ENCODE results near the gene IGLL5. TPM values are rescaled to one million over a fixed set of nuclear protein-coding genes. Genes with fewer than 3 reads are reported as not detected.

Gene IGLL5
- total RNA-seq, 1 experiment from 2014 or later: not detected

DNA sequence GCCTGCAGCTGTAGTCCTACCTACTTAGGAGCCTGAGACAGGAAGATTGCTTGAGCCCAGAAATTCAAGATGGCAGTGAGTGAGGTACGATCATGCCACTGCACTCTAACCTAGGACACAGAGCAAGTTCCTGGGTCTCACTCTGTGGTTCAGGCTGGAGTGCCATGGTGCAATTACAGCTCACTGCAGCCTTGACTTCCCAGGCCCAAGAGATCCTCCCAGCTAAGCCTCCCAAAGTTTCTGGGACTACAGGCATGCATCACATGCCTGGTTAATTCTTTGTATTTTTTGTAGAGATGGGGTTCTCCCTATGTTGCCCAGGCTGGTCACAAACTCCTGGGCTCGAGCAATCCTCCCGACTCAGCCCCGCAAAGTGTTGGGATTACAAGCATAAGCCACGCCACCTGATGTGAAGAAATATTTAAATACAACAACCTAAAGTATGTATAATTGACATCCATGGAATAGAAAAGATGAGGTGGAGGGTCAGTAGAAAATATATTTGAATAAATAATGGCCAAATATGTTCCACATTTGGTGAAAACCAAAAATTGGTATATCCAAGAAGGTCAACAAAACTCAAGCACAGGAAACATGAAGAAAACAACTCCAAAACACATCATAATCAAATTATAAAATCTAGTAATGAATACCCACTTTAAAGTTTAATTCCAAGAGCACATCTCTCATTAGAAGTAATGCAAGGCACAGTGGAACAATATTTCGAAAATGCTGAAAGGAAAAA lies 47.9 kb upstream of the IGLL5 start:
- DNase-seq (no peak), ATAC-seq (no peak)
- TF ChIP-seq EZH2phosphoT487 (IDR thresholded peaks at IDR 0.05; ENCODE audit: borderline replicate concordance, low read length): no peak
- TF ChIP-seq, protein P1, sequence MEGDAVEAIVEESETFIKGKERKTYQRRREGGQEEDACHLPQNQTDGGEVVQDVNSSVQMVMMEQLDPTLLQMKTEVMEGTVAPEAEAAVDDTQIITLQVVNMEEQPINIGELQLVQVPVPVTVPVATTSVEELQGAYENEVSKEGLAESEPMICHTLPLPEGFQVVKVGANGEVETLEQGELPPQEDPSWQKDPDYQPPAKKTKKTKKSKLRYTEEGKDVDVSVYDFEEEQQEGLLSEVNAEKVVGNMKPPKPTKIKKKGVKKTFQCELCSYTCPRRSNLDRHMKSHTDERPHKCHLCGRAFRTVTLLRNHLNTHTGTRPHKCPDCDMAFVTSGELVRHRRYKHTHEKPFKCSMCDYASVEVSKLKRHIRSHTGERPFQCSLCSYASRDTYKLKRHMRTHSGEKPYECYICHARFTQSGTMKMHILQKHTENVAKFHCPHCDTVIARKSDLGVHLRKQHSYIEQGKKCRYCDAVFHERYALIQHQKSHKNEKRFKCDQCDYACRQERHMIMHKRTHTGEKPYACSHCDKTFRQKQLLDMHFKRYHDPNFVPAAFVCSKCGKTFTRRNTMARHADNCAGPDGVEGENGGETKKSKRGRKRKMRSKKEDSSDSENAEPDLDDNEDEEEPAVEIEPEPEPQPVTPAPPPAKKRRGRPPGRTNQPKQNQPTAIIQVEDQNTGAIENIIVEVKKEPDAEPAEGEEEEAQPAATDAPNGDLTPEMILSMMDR (conservative IDR thresholded peaks at IDR 0.05; ENCODE audit: low read depth, low read length): no peak
- no peak for TF ChIP-seq EZH2 (IDR thresholded peaks at IDR 0.05; ENCODE audit: low read length, unreplicated experiment)
- Histone ChIP-seq H3K4me3 (ENCODE audit: low read length) (no peak overlapping the region), H3K36me3 (ENCODE audit: low read depth, low read length) (no peaks in the 10 kb centered on the region), H3K9ac (ENCODE audit: low read length) (no peak overlapping the region), H2AFZ (ENCODE audit: low read length) (no peak overlapping the region), H3K27me3 (ENCODE audit: low read length) (peaks cover 57% of the 10 kb centered on the region), H3K27ac (ENCODE audit: low read length) (no peak overlapping the region), H3K4me1 (ENCODE audit: insufficient read depth, low read length) (no peaks in the 10 kb centered on the region), H3K9me3 (ENCODE audit: low read length) (no peaks in the 10 kb centered on the region), H3K9me2 (replicated peaks; ENCODE audit: low read length) (no peaks in the 10 kb centered on the region), H3F3A (ENCODE audit: low read length, unreplicated experiment) (no peaks in the 10 kb centered on the region), H4K20me1 (ENCODE audit: low read length) (no peaks in the 10 kb centered on the region), H3K79me2 (ENCODE audit: low read length) (no peaks in the 10 kb centered on the region), H3K4me2 (ENCODE audit: low read length) (no peak overlapping the region)
- BruUV-seq (replicated peaks): no TSS peak
- POLR2A ChIA-PET (ENCODE audit: unreplicated experiment): no interaction called here
- CTCF ChIA-PET: no interaction called here
- intact Hi-C loops (cut with micrococcal nuclease): no loop called here

DNA sequence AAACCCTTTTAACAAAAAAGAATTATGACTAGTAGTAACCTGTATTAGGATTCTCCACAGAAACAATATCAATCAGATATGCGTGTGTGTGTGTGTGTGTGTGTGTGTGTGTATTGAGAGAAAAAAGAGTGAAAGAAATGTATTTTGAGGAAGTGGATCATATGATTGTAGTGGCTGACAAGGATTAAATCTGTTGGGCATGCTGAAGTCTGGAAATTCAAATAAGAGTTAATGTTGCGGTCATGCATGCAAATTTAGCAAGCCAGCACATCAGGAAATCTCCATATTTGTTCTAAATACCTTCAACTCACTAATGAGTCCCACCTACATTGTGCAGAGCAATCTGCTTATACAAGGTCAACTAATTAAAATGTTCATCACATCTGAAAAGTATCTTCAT lies 46.8 kb upstream of the IGLL5 start:
- H3K79me2 ChIP-seq (ENCODE audit: low read length): no peaks in the 10 kb centered on the region
- no peak for ATAC-seq
- CTCF ChIA-PET: no interaction called here
- TF ChIP-seq EZH2 (IDR thresholded peaks at IDR 0.05; ENCODE audit: low read length, unreplicated experiment): no peak
- TF ChIP-seq EZH2phosphoT487 (IDR thresholded peaks at IDR 0.05; ENCODE audit: borderline replicate concordance, low read length): no peak
- TF ChIP-seq, protein P1 (conservative IDR thresholded peaks at IDR 0.05; ENCODE audit: low read depth, low read length): no peak
- no peak overlapping the region for H3K4me2 ChIP-seq (ENCODE audit: low read length)
- no peak for DNase-seq
- POLR2A ChIA-PET (ENCODE audit: unreplicated experiment): no interaction called here
- H3K27ac ChIP-seq (ENCODE audit: low read length): no peak overlapping the region
- no TSS peak for BruUV-seq (replicated peaks)
- intact Hi-C loops (cut with micrococcal nuclease): no loop called here
- no peak overlapping the region for H2AFZ ChIP-seq (ENCODE audit: low read length)
- H3K36me3 ChIP-seq (ENCODE audit: low read depth, low read length): no peaks in the 10 kb centered on the region
- no peaks in the 10 kb centered on the region for H3K9me2 ChIP-seq (replicated peaks; ENCODE audit: low read length)
- peaks cover 50% of the 10 kb centered on the region for H3K27me3 ChIP-seq (ENCODE audit: low read length)
- H3F3A ChIP-seq (ENCODE audit: low read length, unreplicated experiment): no peaks in the 10 kb centered on the region
- no peak overlapping the region for H3K4me3 ChIP-seq (ENCODE audit: low read length)
- no peaks in the 10 kb centered on the region for H3K4me1 ChIP-seq (ENCODE audit: insufficient read depth, low read length)
- H4K20me1 ChIP-seq (ENCODE audit: low read length): no peaks in the 10 kb centered on the region
- H3K9me3 ChIP-seq (ENCODE audit: low read length): no peaks in the 10 kb centered on the region
- no peak overlapping the region for H3K9ac ChIP-seq (ENCODE audit: low read length)

DNA sequence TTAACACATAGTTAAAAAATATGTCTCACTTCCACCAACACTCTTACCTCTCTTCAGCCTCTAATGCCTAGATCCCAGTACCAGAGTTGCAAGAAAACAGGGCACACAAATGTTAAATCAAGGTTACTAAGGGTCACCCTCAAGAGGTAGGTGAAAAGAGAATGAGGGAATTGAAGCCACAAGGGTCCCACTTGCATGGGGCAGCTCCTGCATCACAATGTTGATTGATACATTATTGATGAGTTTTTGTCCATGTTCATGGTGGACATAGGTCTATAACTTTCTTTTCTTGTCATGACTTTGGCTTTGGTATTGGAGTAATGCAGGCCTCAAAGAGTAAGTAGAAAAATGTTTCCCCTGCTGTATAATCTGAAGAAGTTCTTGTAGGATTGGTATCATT lies 46.0 kb upstream of the IGLL5 start:
- H3K9ac ChIP-seq (ENCODE audit: low read length): no peak overlapping the region
- CTCF ChIA-PET: no interaction called here
- no peak for ATAC-seq

More for the DNA sequence above, 46.0 kb upstream of the IGLL5 start:
- Histone ChIP-seq H3K27ac (ENCODE audit: low read length) (no peak overlapping the region), H3K79me2 (ENCODE audit: low read length) (no peaks in the 10 kb centered on the region), H3K4me1 (ENCODE audit: insufficient read depth, low read length) (no peaks in the 10 kb centered on the region), H4K20me1 (ENCODE audit: low read length) (no peaks in the 10 kb centered on the region), H3K9me2 (replicated peaks; ENCODE audit: low read length) (no peaks in the 10 kb centered on the region), H3K4me3 (ENCODE audit: low read length) (no peak overlapping the region), H3K4me2 (ENCODE audit: low read length) (no peak overlapping the region), H3K36me3 (ENCODE audit: low read depth, low read length) (no peaks in the 10 kb centered on the region), H3F3A (ENCODE audit: low read length, unreplicated experiment) (no peaks in the 10 kb centered on the region), H3K27me3 (ENCODE audit: low read length) (peaks cover 44% of the 10 kb centered on the region), H3K9me3 (ENCODE audit: low read length) (no peaks in the 10 kb centered on the region), H2AFZ (ENCODE audit: low read length) (no peak overlapping the region)
- TF ChIP-seq, protein P1 (conservative IDR thresholded peaks at IDR 0.05; ENCODE audit: low read depth, low read length): no peak
- TF ChIP-seq EZH2phosphoT487 (IDR thresholded peaks at IDR 0.05; ENCODE audit: borderline replicate concordance, low read length) (no peak), EZH2 (IDR thresholded peaks at IDR 0.05; ENCODE audit: low read length, unreplicated experiment) (no peak)
- DNase-seq: no peak
- intact Hi-C loops (cut with micrococcal nuclease): no loop called here
- POLR2A ChIA-PET (ENCODE audit: unreplicated experiment): no interaction called here
- no TSS peak for BruUV-seq (replicated peaks)

All from PC-3 (cell line).